Measurements from ENCODE around the gene MAST3. TPM values are rescaled to one million over a fixed set of nuclear protein-coding genes. Genes with fewer than 3 reads are reported as not detected.

Gene MAST3
- total RNA-seq, 1 experiment from 2014 or later: 14.1 TPM

- no peaks in the 10 kb centered on the region for H3K79me2 ChIP-seq (ENCODE audit: low read depth)
- H4K20me1 ChIP-seq (ENCODE audit: insufficient read depth): peaks cover 8% of the 10 kb centered on the region
- no peak overlapping the region for H3K4me2 ChIP-seq
- no peak overlapping the region for H3K4me3 ChIP-seq
- 0 out of 2 replicates have a peak, but pooled peaks cover 9% of the 10 kb centered on the region for H3F3A ChIP-seq (ENCODE audit: insufficient read depth, low read depth)
- no peaks in the 10 kb centered on the region for H3K9me2 ChIP-seq (ENCODE audit: insufficient read depth)
- ChIA-PET CTCF (no interaction called here), POLR2A (ENCODE audit: unreplicated experiment) (no interaction called here)
- H3K36me3 ChIP-seq (ENCODE audit: low read depth): no peaks in the 10 kb centered on the region
- TF ChIP-seq EZH2 (IDR thresholded peaks at IDR 0.05; ENCODE audit: low read depth): no peak
- no peak overlapping the region for H2AFZ ChIP-seq
- no peaks in the 10 kb centered on the region for H3K9me3 ChIP-seq (ENCODE audit: insufficient read depth, low read depth)
- H3K4me1 ChIP-seq (replicated peaks; ENCODE audit: insufficient read depth): peaks cover 9% of the 10 kb centered on the region; the same call in 1 of the 2 replicates
- no peaks in the 10 kb centered on the region for H3K27me3 ChIP-seq (ENCODE audit: insufficient read depth, low read depth)
- intact Hi-C loops (cut with micrococcal nuclease; ENCODE audit: unreplicated experiment): no loop called here
- DNase-seq: no peak
- BruUV-seq (replicated peaks): no TSS peak
- no peak overlapping the region for H3K27ac ChIP-seq
These were observed 22.5 kb downstream of the MAST3 start for GRCh38 chr19:18120127-18120526.

- CTCF ChIA-PET: no interaction called here
These were observed 23.6 kb downstream of the MAST3 start for GRCh38 chr19:18121166-18121565.

GRCh38 chr19:18122424-18122823 lies 24.8 kb downstream of the MAST3 start:
- Histone ChIP-seq H3K4me1 (replicated peaks; ENCODE audit: insufficient read depth) (peaks cover 5% of the 10 kb centered on the region; the same call in 1 of the 2 replicates), H3K9me3 (ENCODE audit: insufficient read depth, low read depth) (no peaks in the 10 kb centered on the region), H2AFZ (no peak overlapping the region), H3K4me2 (no peak overlapping the region), H3K4me3 (no peak overlapping the region), H3K9me2 (ENCODE audit: insufficient read depth) (no peaks in the 10 kb centered on the region), H3F3A (ENCODE audit: insufficient read depth, low read depth) (0 out of 2 replicates have a peak, but pooled peaks cover 9% of the 10 kb centered on the region), H4K20me1 (ENCODE audit: insufficient read depth) (peaks cover 8% of the 10 kb centered on the region), H3K79me2 (ENCODE audit: low read depth) (no peaks in the 10 kb centered on the region), H3K27ac (no peak overlapping the region), H3K36me3 (ENCODE audit: low read depth) (no peaks in the 10 kb centered on the region; the same call in 1 of the 2 replicates), H3K27me3 (ENCODE audit: insufficient read depth, low read depth) (no peaks in the 10 kb centered on the region)
- no TSS peak for BruUV-seq (replicated peaks)
- TF ChIP-seq CTCF (conservative IDR thresholded peaks at IDR 0.05) (no peak), EZH2 (IDR thresholded peaks at IDR 0.05; ENCODE audit: low read depth) (no peak)
- intact Hi-C loops (cut with micrococcal nuclease; ENCODE audit: unreplicated experiment): no loop called here
- no peak for DNase-seq
- ChIA-PET POLR2A (ENCODE audit: unreplicated experiment) (no interaction called here), CTCF (no interaction called here)

More at GRCh38 chr19:18121166-18121565, 23.6 kb downstream of the MAST3 start:
- Histone ChIP-seq H3K27me3 (ENCODE audit: insufficient read depth, low read depth) (no peaks in the 10 kb centered on the region), H3K9me2 (ENCODE audit: insufficient read depth) (no peaks in the 10 kb centered on the region), H3K9me3 (ENCODE audit: insufficient read depth, low read depth) (no peaks in the 10 kb centered on the region), H3K4me1 (replicated peaks; ENCODE audit: insufficient read depth) (peaks cover 9% of the 10 kb centered on the region; the same call in 1 of the 2 replicates), H3K36me3 (ENCODE audit: low read depth) (no peaks in the 10 kb centered on the region; the same call in 1 of the 2 replicates), H3K79me2 (ENCODE audit: low read depth) (no peaks in the 10 kb centered on the region), H3K4me2 (no peak overlapping the region), H3F3A (ENCODE audit: insufficient read depth, low read depth) (0 out of 2 replicates have a peak, but pooled peaks cover 9% of the 10 kb centered on the region), H4K20me1 (ENCODE audit: insufficient read depth) (peaks cover 8% of the 10 kb centered on the region), H3K4me3 (no peak overlapping the region), H3K27ac (no peak overlapping the region), H2AFZ (no peak overlapping the region)
- intact Hi-C loops (cut with micrococcal nuclease; ENCODE audit: unreplicated experiment): no loop called here
- BruUV-seq (replicated peaks): no TSS peak
- no peak for DNase-seq
- POLR2A ChIA-PET (ENCODE audit: unreplicated experiment): no interaction called here
- TF ChIP-seq CTCF (conservative IDR thresholded peaks at IDR 0.05) (no peak), EZH2 (IDR thresholded peaks at IDR 0.05; ENCODE audit: low read depth) (no peak)

Measured in PC-9 (cell line).